SK-N-SH (cell line): ENCODE measurements around the gene DENND6B. TPM values are rescaled to one million over a fixed set of nuclear protein-coding genes. Genes with fewer than 3 reads are reported as not detected.

ENCODE experiments used
- CTCF ChIA-PET: fragments of 300-600, 350-600 bp; formaldehyde crosslinking; extraction: SDS; loops from one replicate; lab custom pipeline; 2021; lab: Yijun Ruan, JAX
- POLR2A ChIA-PET: fragments of 350-600 bp; sonication (Branson Sonifier 250); formaldehyde crosslinking; extraction: SDS; loops from one replicate; lab custom pipeline; 2020; ENCODE audit warnings: antibody characterized with exemption, inconsistent platforms; lab: Yijun Ruan, JAX
- DNase-seq: peaks from one replicate; pipeline ENCODE4 v3.0.0; 2012
- H2AFZ ChIP-seq: fragments of 200-600 bp; sonication (generic); 2 replicates; pipeline ENCODE4 v1.8.1; 2016; ENCODE audit warnings: antibody characterized with exemption, mild to moderate bottlenecking, low read depth
- H3F3A ChIP-seq: fragments of 200-600 bp; sonication (generic); replicated peaks from 2 replicates; pipeline ENCODE3; 2016; ENCODE audit warnings: antibody characterized with exemption, mild to moderate bottlenecking; ENCODE audit not compliant: insufficient read depth
- H3K27ac ChIP-seq, 2 experiments: fragments of 200-500 bp in 1 of 2; fragments of 200-600 bp in 1 of 2; sonication (Bioruptor generic) in 1 of 2; sonication (generic), shearing (Covaris generic) in 1 of 2; 2 replicates each; pipeline versions ENCODE4 v1.5.1 to v1.6.1; 2014 to 2016; ENCODE audit warnings: low read depth in 2 of 2, inconsistent platforms in 1 of 2, low read length in 1 of 2, mild to moderate bottlenecking in 1 of 2, mixed read lengths in 1 of 2
- H3K27me3 ChIP-seq: fragments of 200-600 bp; sonication (generic), shearing (Covaris generic); 2 replicates; pipeline ENCODE4 v1.6.1; 2016; ENCODE audit warnings: mixed run types; ENCODE audit not compliant: insufficient read depth
- H3K36me3 ChIP-seq, 2 experiments: fragments of 200-500 bp in 1 of 2; fragments of 200-600 bp in 1 of 2; sonication (Bioruptor generic) in 1 of 2; sonication (generic) in 1 of 2; replicated peaks in 1 of 2; 2 replicates each; pipeline versions ENCODE3 to v1.5.1; 2014 to 2016; ENCODE audit warnings: low read length in 1 of 2, mild to moderate bottlenecking in 1 of 2; ENCODE audit not compliant: insufficient read depth in 2 of 2, control insufficient read depth in 1 of 2
- H3K4me1 ChIP-seq, 2 experiments: fragments of 200-500 bp in 1 of 2; fragments of 200-600 bp in 1 of 2; sonication (Bioruptor generic) in 1 of 2; sonication (generic), shearing (Covaris generic) in 1 of 2; 2 replicates each; pipeline versions ENCODE4 v1.5.1 to v1.6.1; 2014 to 2016; ENCODE audit warnings: low read depth in 1 of 2, low read length in 1 of 2, mixed run types in 1 of 2; ENCODE audit not compliant: insufficient read depth in 2 of 2, control insufficient read depth in 1 of 2
- H3K4me2 ChIP-seq: fragments of 200-600 bp; sonication (generic), shearing (Covaris generic); 2 replicates; pipeline ENCODE4 v1.6.1; 2017; ENCODE audit warnings: mixed run types
- H3K4me3 ChIP-seq, 2 experiments: fragments of 200-500 bp in 1 of 2; fragments of 200-600 bp in 1 of 2; sonication (Bioruptor generic) in 1 of 2; sonication (generic), shearing (Covaris generic) in 1 of 2; 2 replicates each; pipeline versions ENCODE4 v1.5.1 to v1.8.1; 2014 to 2016; ENCODE audit warnings: low read depth in 2 of 2, inconsistent platforms in 1 of 2, low read length in 1 of 2, mild to moderate bottlenecking in 1 of 2, mixed read lengths in 1 of 2, moderate library complexity in 1 of 2
- H3K79me2 ChIP-seq: fragments of 200-600 bp; sonication (generic); 2 replicates; pipeline ENCODE4 v1.8.1; 2017; ENCODE audit warnings: mild to moderate bottlenecking; ENCODE audit not compliant: insufficient read depth
- H3K9ac ChIP-seq: fragments of 200-600 bp; sonication (generic); 2 replicates; pipeline ENCODE4 v1.6.1; 2017; ENCODE audit warnings: mixed run types
- H3K9me2 ChIP-seq: fragments of 200-600 bp; sonication (generic); 2 replicates; pipeline ENCODE4 v1.6.1; 2017; ENCODE audit warnings: mixed run types
- H3K9me3 ChIP-seq: fragments of 200-600 bp; sonication (generic); 2 replicates; pipeline ENCODE4 v1.6.1; 2017; ENCODE audit warnings: mixed run types, mild to moderate bottlenecking, moderate library complexity
- H4K20me1 ChIP-seq: fragments of 200-600 bp; sonication (generic); 2 replicates; pipeline ENCODE4 v1.6.1; 2017; ENCODE audit warnings: mild to moderate bottlenecking, mixed run types; ENCODE audit not compliant: insufficient read depth
- CHD2 ChIP-seq: fragments of 150-350 bp; IDR thresholded peaks from 2 replicates; pipeline ENCODE4 v1.6.1; 2018; ENCODE audit warnings: low read length; ENCODE audit not compliant: partially characterized antibody
- EZH2phosphoT487 ChIP-seq: fragments of 200-600 bp; sonication (generic); IDR thresholded peaks from 2 replicates; pipeline ENCODE4 v1.6.1; 2017; ENCODE audit warnings: low read depth, mixed run types, mild to moderate bottlenecking, antibody characterized with exemption, moderate library complexity, borderline replicate concordance
- FOXJ3 ChIP-seq: sonication (generic); formaldehyde crosslinking; IDR thresholded peaks from 2 replicates; pipeline ENCODE4 v1.5.1; 2020; ENCODE audit warnings: mild to moderate bottlenecking, missing genetic modification reagents
- GABPA ChIP-seq: IDR thresholded peaks from 2 replicates; pipeline ENCODE4 v1.4.0; 2012; ENCODE audit warnings: low read depth, mild to moderate bottlenecking
- GATA2 ChIP-seq: sonication (generic); formaldehyde crosslinking; IDR thresholded peaks from 2 replicates; pipeline ENCODE4 v1.5.0; 2020; ENCODE audit warnings: mild to moderate bottlenecking, missing genetic modification reagents
- JUND ChIP-seq: IDR thresholded peaks from 2 replicates; pipeline ENCODE4 v1.4.0; 2012
- MXI1 ChIP-seq: IDR thresholded peaks from 2 replicates; pipeline ENCODE4 v1.6.1; 2012; ENCODE audit warnings: mild to moderate bottlenecking, low read depth, low read length, improper control_type of control experiment
- NFIC ChIP-seq: IDR thresholded peaks from 2 replicates; pipeline ENCODE4 v1.4.0; 2012; ENCODE audit warnings: borderline replicate concordance
- POLR2AphosphoS5 ChIP-seq: IDR thresholded peaks from 2 replicates; pipeline ENCODE4 v1.6.1; 2012; ENCODE audit warnings: low read depth, low read length
- RFX5 ChIP-seq: IDR thresholded peaks from 2 replicates; pipeline ENCODE4 v1.6.1; 2012; ENCODE audit warnings: mild to moderate bottlenecking, improper control_type of control experiment, low read length
- SIN3A ChIP-seq: IDR thresholded peaks from 2 replicates; pipeline ENCODE4 v1.6.1; 2012; ENCODE audit warnings: low read depth, mild to moderate bottlenecking, low read length, moderate library complexity, borderline replicate concordance
- SMC3 ChIP-seq: IDR thresholded peaks from 2 replicates; pipeline ENCODE4 v1.6.1; 2012; ENCODE audit warnings: low read depth, low read length, improper control_type of control experiment
- TAF1 ChIP-seq: IDR thresholded peaks from 2 replicates; pipeline ENCODE4 v1.6.1; 2012; ENCODE audit warnings: low read depth, mild to moderate bottlenecking, low read length, moderate library complexity, borderline replicate concordance
- YY1 ChIP-seq: IDR thresholded peaks from 2 replicates; pipeline ENCODE4 v1.4.0; 2012; ENCODE audit warnings: low read depth, mild to moderate bottlenecking
- WGBS: methylation state at CpG from one replicate; pipeline ENCODE4 v1.1.6; 2017; ENCODE audit warnings: low lambda C conversion rate; 5-methylcytosine and 5-hydroxymethylcytosine counted together
- polyA plus RNA-seq, 3 experiments: library from polyadenylated mRNA; depleted of rRNA; stranded (reverse); fragments of >200 nt; gene quantifications; 2 replicates each; pipeline ENCODE4 v1.2.3, GENCODE V29; 2012
- TF ChIP-seq, protein P1 (sequence below): IDR thresholded peaks from 2 replicates; pipeline ENCODE4 v1.4.0; 2012; ENCODE audit warnings: low read depth, borderline replicate concordance
- TF ChIP-seq, protein P2 (sequence below): fragments of 200-600 bp; sonication (generic); IDR thresholded peaks from 2 replicates; pipeline ENCODE4 v1.6.1; 2017; ENCODE audit warnings: antibody characterized with exemption, mild to moderate bottlenecking, moderate library complexity
- TF ChIP-seq, protein P3 (sequence below): IDR thresholded peaks from 2 replicates; pipeline ENCODE4 v1.6.1; 2012; ENCODE audit warnings: mild to moderate bottlenecking, low read depth, low read length, moderate library complexity
- TF ChIP-seq, protein P4 (sequence below): fragments of 150-350 bp; IDR thresholded peaks from 2 replicates; pipeline ENCODE4 v1.6.1; 2016; ENCODE audit warnings: mild to moderate bottlenecking, low read depth, low read length
- TF ChIP-seq, protein P5 (sequence below): IDR thresholded peaks from 2 replicates; pipeline ENCODE4 v1.4.0; 2012; ENCODE audit warnings: low read depth
- TF ChIP-seq, protein P6 (sequence below): fragments of 150-350 bp; IDR thresholded peaks from 2 replicates; pipeline ENCODE4 v1.6.1; 2017; ENCODE audit warnings: antibody characterized with exemption, low read length, low read depth, borderline replicate concordance

DENND6B gene
- polyA plus RNA-seq, 1 of the 3 experiments (the other 2 are of a cell fraction): 5.6 TPM

DNA sequence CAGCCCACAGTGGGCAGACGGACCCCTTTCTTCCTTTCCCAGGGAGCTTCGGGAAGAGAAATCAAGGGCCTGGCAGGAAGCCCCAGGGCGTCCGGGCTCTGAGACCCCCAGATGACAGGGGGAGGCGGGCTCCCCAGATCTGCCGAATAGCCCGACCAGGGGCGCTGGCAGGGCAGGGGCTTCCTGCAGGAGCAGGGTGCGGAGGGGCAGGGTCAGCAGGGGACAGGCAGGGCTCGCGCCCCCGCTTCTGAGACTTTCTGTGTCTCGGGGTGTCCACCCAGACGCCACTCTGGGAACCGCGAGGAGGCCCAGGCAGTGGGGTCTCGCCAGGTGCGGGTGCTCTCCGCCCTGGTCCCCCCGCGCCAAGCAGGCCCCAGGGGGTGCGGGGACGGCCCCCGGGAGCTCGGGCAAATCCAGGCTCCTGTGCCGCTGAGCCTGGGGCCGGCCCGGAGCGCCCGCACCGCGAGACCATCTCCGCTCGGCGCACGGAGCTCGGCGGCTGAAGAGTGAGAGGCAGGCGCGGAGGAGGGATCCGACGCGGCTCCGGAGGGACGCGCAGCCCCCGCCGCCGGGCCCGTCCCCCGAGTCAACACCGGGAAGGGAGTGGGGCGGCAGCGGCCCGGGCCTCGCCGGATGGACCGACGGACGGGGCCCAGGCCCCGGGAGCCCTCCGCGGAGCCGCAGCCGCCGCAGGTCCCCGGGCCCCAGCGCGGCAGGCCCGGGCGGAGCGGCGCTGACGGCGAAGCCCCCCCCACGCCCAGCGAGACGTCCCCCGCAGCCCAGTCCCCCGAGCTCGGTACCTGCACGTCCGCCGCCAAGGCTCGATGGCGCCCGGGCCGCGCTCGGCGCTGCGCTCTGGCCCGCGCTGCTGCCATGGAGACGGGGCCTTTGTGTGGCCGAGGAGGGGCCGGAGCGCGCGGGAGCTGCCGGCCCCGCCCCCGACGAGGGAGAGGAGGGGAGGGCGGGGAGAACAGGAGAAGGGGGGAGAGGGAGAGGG lies 19.8 kb downstream of the DENND6B start, which contains the start of gene PLXNB2:
PLXNB2 (minus strand) TSS at position 894 of the 997 bp plus-strand sequence. CDS start 17,062 bp downstream, outside the sequence.
- peak within 1 kb of the TSS; percentile 95 to 97 for H3K27ac ChIP-seq
- CTCF ChIA-PET: interaction anchor here (0.6 to 1.7 kb wide), 8 partner anchors 17 to 64 kb away, joined by 3 to 6 read pairs (median 4); partner anchors contain the start of gene DENND6B
- DNase-seq: peak; percentile 96
- H3K4me3 ChIP-seq: peak within 1 kb of the TSS; percentile 95 to 98
- H3K9ac ChIP-seq: peak within 1 kb of the TSS; percentile 99
- H3K9me2 ChIP-seq: no peaks in the 10 kb centered on the region
- peaks cover 48% of the 10 kb centered on the region for H3K79me2 ChIP-seq
- H3F3A ChIP-seq: peaks cover 21% of the 10 kb centered on the region
- H3K9me3 ChIP-seq: no peaks in the 10 kb centered on the region
- POLR2A ChIA-PET: interaction anchor here (0.6 to 1.1 kb wide), 3 partner anchors 12 to 21 kb away, joined by 4 to 7 read pairs (median 5); partner anchors contain the start of gene DENND6B
- H3K4me2 ChIP-seq: peak within 1 kb of the TSS; percentile 100
- peaks cover 39 to 53% of the 10 kb centered on the region in 2 experiments; a peak in 3 of 4 replicates for H3K4me1 ChIP-seq
- no peaks in the 10 kb centered on the region for H3K27me3 ChIP-seq
- H2AFZ ChIP-seq: no peak within 1 kb of the TSS
- WGBS: under 1% methylated on average over 23 of the region's 105 CpGs
- H4K20me1 ChIP-seq: peaks cover 23% of the 10 kb centered on the region
- H3K36me3 ChIP-seq: peaks cover 3 to 7% of the 10 kb centered on the region in 2 experiments
- TF ChIP-seq JUND (no peak), MXI1 (0 out of 2 replicates have a peak, but pooled peaks have one; percentile 18), RFX5 (no peak), GATA2 (CRISPR knock-in tag) (no peak), TAF1 (peak; percentile 65; the same call in 1 of the 2 replicates), FOXJ3 (CRISPR knock-in tag) (no peak), NFIC (no peak), YY1 (no peak), POLR2AphosphoS5 (peak; percentile 62), CHD2 (no peak), SIN3A (no peak; the same call in 1 of the 2 replicates), EZH2phosphoT487 (no peak), SMC3 (no peak), GABPA (no peak)
- TF ChIP-seq, protein P1, sequence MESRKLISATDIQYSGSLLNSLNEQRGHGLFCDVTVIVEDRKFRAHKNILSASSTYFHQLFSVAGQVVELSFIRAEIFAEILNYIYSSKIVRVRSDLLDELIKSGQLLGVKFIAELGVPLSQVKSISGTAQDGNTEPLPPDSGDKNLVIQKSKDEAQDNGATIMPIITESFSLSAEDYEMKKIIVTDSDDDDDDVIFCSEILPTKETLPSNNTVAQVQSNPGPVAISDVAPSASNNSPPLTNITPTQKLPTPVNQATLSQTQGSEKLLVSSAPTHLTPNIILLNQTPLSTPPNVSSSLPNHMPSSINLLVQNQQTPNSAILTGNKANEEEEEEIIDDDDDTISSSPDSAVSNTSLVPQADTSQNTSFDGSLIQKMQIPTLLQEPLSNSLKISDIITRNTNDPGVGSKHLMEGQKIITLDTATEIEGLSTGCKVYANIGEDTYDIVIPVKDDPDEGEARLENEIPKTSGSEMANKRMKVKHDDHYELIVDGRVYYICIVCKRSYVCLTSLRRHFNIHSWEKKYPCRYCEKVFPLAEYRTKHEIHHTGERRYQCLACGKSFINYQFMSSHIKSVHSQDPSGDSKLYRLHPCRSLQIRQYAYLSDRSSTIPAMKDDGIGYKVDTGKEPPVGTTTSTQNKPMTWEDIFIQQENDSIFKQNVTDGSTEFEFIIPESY: no peak
- TF ChIP-seq, protein P2, sequence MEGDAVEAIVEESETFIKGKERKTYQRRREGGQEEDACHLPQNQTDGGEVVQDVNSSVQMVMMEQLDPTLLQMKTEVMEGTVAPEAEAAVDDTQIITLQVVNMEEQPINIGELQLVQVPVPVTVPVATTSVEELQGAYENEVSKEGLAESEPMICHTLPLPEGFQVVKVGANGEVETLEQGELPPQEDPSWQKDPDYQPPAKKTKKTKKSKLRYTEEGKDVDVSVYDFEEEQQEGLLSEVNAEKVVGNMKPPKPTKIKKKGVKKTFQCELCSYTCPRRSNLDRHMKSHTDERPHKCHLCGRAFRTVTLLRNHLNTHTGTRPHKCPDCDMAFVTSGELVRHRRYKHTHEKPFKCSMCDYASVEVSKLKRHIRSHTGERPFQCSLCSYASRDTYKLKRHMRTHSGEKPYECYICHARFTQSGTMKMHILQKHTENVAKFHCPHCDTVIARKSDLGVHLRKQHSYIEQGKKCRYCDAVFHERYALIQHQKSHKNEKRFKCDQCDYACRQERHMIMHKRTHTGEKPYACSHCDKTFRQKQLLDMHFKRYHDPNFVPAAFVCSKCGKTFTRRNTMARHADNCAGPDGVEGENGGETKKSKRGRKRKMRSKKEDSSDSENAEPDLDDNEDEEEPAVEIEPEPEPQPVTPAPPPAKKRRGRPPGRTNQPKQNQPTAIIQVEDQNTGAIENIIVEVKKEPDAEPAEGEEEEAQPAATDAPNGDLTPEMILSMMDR: no peak
- TF ChIP-seq, protein P3, sequence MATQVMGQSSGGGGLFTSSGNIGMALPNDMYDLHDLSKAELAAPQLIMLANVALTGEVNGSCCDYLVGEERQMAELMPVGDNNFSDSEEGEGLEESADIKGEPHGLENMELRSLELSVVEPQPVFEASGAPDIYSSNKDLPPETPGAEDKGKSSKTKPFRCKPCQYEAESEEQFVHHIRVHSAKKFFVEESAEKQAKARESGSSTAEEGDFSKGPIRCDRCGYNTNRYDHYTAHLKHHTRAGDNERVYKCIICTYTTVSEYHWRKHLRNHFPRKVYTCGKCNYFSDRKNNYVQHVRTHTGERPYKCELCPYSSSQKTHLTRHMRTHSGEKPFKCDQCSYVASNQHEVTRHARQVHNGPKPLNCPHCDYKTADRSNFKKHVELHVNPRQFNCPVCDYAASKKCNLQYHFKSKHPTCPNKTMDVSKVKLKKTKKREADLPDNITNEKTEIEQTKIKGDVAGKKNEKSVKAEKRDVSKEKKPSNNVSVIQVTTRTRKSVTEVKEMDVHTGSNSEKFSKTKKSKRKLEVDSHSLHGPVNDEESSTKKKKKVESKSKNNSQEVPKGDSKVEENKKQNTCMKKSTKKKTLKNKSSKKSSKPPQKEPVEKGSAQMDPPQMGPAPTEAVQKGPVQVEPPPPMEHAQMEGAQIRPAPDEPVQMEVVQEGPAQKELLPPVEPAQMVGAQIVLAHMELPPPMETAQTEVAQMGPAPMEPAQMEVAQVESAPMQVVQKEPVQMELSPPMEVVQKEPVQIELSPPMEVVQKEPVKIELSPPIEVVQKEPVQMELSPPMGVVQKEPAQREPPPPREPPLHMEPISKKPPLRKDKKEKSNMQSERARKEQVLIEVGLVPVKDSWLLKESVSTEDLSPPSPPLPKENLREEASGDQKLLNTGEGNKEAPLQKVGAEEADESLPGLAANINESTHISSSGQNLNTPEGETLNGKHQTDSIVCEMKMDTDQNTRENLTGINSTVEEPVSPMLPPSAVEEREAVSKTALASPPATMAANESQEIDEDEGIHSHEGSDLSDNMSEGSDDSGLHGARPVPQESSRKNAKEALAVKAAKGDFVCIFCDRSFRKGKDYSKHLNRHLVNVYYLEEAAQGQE: 0 out of 2 replicates have a peak, but pooled peaks have one; percentile 46
- TF ChIP-seq, protein P4, sequence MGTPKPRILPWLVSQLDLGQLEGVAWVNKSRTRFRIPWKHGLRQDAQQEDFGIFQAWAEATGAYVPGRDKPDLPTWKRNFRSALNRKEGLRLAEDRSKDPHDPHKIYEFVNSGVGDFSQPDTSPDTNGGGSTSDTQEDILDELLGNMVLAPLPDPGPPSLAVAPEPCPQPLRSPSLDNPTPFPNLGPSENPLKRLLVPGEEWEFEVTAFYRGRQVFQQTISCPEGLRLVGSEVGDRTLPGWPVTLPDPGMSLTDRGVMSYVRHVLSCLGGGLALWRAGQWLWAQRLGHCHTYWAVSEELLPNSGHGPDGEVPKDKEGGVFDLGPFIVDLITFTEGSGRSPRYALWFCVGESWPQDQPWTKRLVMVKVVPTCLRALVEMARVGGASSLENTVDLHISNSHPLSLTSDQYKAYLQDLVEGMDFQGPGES: no peak
- TF ChIP-seq, protein P5, sequence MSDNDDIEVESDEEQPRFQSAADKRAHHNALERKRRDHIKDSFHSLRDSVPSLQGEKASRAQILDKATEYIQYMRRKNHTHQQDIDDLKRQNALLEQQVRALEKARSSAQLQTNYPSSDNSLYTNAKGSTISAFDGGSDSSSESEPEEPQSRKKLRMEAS: no peak
- TF ChIP-seq, protein P6, sequence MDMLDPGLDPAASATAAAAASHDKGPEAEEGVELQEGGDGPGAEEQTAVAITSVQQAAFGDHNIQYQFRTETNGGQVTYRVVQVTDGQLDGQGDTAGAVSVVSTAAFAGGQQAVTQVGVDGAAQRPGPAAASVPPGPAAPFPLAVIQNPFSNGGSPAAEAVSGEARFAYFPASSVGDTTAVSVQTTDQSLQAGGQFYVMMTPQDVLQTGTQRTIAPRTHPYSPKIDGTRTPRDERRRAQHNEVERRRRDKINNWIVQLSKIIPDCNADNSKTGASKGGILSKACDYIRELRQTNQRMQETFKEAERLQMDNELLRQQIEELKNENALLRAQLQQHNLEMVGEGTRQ: no peak
